GF-D8 (cell line): ENCODE results near the gene MED8.

Experiments
- DNase-seq: peaks from one replicate; lab custom pipeline; 2025; lab: John Stamatoyannopoulos, UW

MED8 gene

DNA sequence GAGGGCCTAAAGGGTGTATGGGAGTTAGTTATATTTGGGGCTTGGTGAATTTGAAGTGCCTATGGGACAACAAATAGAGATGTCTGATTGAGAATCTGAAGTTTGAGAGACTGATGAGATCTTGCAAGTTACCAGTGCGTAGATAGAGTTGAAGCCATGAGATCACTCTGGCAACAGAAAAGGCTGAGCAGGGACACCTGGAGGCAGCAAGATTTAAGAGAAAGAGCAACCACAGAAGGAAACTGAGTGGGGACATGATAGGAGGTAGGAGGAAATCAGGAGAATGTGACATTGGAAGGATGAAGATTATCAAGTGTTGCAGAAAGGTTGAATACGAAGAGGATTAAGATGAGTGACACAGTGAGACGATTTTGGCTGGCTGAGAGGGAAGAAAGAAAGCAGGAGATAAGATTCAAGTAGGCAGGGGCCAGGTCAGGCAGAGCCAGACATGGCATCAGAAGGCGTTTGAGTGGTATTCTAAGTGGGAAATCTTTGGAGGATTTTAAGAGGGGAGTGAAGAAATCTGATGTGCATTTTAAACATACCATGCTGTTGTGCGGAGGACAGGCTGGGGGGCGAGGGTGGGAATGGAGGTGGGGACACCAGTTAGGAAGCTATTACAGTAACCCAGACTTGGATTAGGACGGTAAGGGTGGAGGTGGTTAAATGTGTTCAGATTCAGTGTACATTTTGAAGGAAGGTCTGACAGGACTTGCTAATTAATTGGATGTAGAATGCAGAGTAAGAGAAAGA lies 55.0 kb downstream of the MED8 start:
- DNase-seq: no peak
